SU-DHL-6 (cell line): Measurements from ENCODE around the gene SNX15.

Experiments
- H2AFZ ChIP-seq: fragments of 200-600 bp; sonication (generic); 2 replicates; pipeline ENCODE4 v1.6.1; 2014; ENCODE audit warnings: low read depth, mild to moderate bottlenecking, moderate library complexity, mixed read lengths, antibody characterized with exemption, low read length; ENCODE audit not compliant: severe bottlenecking
- H3F3A ChIP-seq: fragments of 200-600 bp; shearing (Covaris generic); 2 replicates; pipeline ENCODE4 v1.6.0; 2016; ENCODE audit warnings: antibody characterized with exemption, mild to moderate bottlenecking; ENCODE audit not compliant: insufficient read depth
- H3K27ac ChIP-seq: fragments of 200-600 bp; sonication (generic); 2 replicates; pipeline ENCODE4 v1.5.1; 2016; ENCODE audit warnings: low read depth, mild to moderate bottlenecking, low read length, moderate library complexity, mixed read lengths
- H3K27me3 ChIP-seq: fragments of 200-600 bp; sonication (generic), shearing (Covaris generic); 2 replicates; pipeline ENCODE4 v1.6.0; 2014; ENCODE audit warnings: mild to moderate bottlenecking, low read length
- H3K36me3 ChIP-seq: fragments of 200-600 bp; sonication (generic); 2 replicates; pipeline ENCODE4 v1.6.1; 2014; ENCODE audit warnings: mild to moderate bottlenecking, low read length, mixed read lengths
- H3K4me2 ChIP-seq: fragments of 300-600, 200-600 bp; shearing (Covaris generic), sonication (generic); 2 replicates; pipeline ENCODE4 v1.6.0; 2014; ENCODE audit warnings: low read length, low read depth, mild to moderate bottlenecking; ENCODE audit not compliant: poor library complexity, severe bottlenecking
- H3K4me3 ChIP-seq: fragments of 200-600 bp; sonication (generic); 2 replicates; pipeline ENCODE4 v1.5.1; 2014; ENCODE audit warnings: antibody characterized with exemption, low read length, mild to moderate bottlenecking, mixed read lengths; ENCODE audit not compliant: insufficient read depth, poor library complexity, severe bottlenecking
- H3K79me2 ChIP-seq: fragments of 200-600 bp; sonication (generic); 2 replicates; pipeline ENCODE4 v1.6.1; 2014; ENCODE audit warnings: mild to moderate bottlenecking, low read length, moderate library complexity; ENCODE audit not compliant: insufficient read depth
- H3K9ac ChIP-seq: fragments of 200-600 bp; sonication (generic); 2 replicates; pipeline ENCODE4 v1.7.0; 2014; ENCODE audit warnings: mild to moderate bottlenecking, low read length
- H3K9me2 ChIP-seq: fragments of 200-600 bp; sonication (generic); replicated peaks from 2 replicates; pipeline ENCODE4 v1.6.1; 2014; ENCODE audit warnings: low read length; ENCODE audit not compliant: insufficient read depth
- H3K9me3 ChIP-seq: fragments of 200-600 bp; sonication (generic); 2 replicates; pipeline ENCODE4 v1.6.1; 2014; ENCODE audit warnings: low read length, mixed read lengths; ENCODE audit not compliant: insufficient read depth
- H4K20me1 ChIP-seq: fragments of 200-600 bp; sonication (generic); 2 replicates; pipeline ENCODE4 v1.6.1; 2014; ENCODE audit warnings: low read depth, mild to moderate bottlenecking, antibody characterized with exemption, low read length, moderate library complexity, mixed read lengths
- CTCF ChIP-seq: fragments of 200-600 bp; sonication (generic); IDR thresholded peaks from one replicate; pipeline ENCODE4 v1.5.1; 2017; ENCODE audit warnings: antibody characterized with exemption, mild to moderate bottlenecking, low read length, moderate library complexity; ENCODE audit not compliant: insufficient read depth, poor library complexity, severe bottlenecking
- EZH2phosphoT487 ChIP-seq: fragments of 200-600 bp; sonication (generic), shearing (Covaris generic); conservative IDR thresholded peaks from 2 replicates; pipeline ENCODE4 v1.6.1; 2018; ENCODE audit warnings: mild to moderate bottlenecking, antibody characterized with exemption, low read length, moderate library complexity, mixed read lengths

SNX15 gene

GRCh38 chr11:65063532-65063931 is 36.3 kb downstream of the SNX15 start:
- Histone ChIP-seq H2AFZ (no peak overlapping the region), H3K9ac (no peak overlapping the region), H3K36me3 (no peaks in the 10 kb centered on the region), H3K27ac (no peak overlapping the region), H3K4me3 (no peak overlapping the region), H4K20me1 (no peaks in the 10 kb centered on the region), H3K4me2 (no peak overlapping the region), H3K79me2 (no peaks in the 10 kb centered on the region), H3K9me3 (no peaks in the 10 kb centered on the region), H3K27me3 (no peaks in the 10 kb centered on the region), H3K9me2 (no peaks in the 10 kb centered on the region), H3F3A (no peaks in the 10 kb centered on the region)
- TF ChIP-seq EZH2phosphoT487 (no peak), CTCF (no peak)

GRCh38 chr11:65064847-65065240 is 37.6 kb downstream of the SNX15 start:
- Histone ChIP-seq H3K9me2 (no peaks in the 10 kb centered on the region), H2AFZ (no peak overlapping the region), H3K79me2 (no peaks in the 10 kb centered on the region), H4K20me1 (no peaks in the 10 kb centered on the region), H3K4me2 (no peak overlapping the region), H3K4me3 (no peak overlapping the region), H3K27ac (no peak overlapping the region), H3K9me3 (no peaks in the 10 kb centered on the region), H3K27me3 (no peaks in the 10 kb centered on the region), H3K36me3 (no peaks in the 10 kb centered on the region), H3K9ac (no peak overlapping the region), H3F3A (no peaks in the 10 kb centered on the region)
- no peak for TF ChIP-seq CTCF
- TF ChIP-seq EZH2phosphoT487 = no peak

GRCh38 chr11:65065851-65066250 is 38.6 kb downstream of the SNX15 start:
- Histone ChIP-seq H3K4me2 (no peak overlapping the region), H3K79me2 (no peaks in the 10 kb centered on the region), H3K9me2 (no peaks in the 10 kb centered on the region), H3K27me3 (no peaks in the 10 kb centered on the region), H4K20me1 (no peaks in the 10 kb centered on the region), H3K9ac (no peak overlapping the region), H3K4me3 (no peak overlapping the region), H3K36me3 (no peaks in the 10 kb centered on the region), H3F3A (no peaks in the 10 kb centered on the region), H3K9me3 (no peaks in the 10 kb centered on the region), H2AFZ (no peak overlapping the region), H3K27ac (no peak overlapping the region)
- TF ChIP-seq CTCF (no peak), EZH2phosphoT487 (no peak)
